Peyer's patch (tissue), 4 donors: ENCODE results near the gene BCAN. TPM values are rescaled to one million over a fixed set of nuclear protein-coding genes. Genes with fewer than 3 reads are reported as not detected.

ENCODE experiments used
- DNase-seq, 3 donors: peaks; one replicate each; pipeline ENCODE4 v3.0.0-alpha.2; 2017 to 2019
- H3K27ac ChIP-seq, 4 donors: fragments of 200-600 bp; sonication (generic); one replicate each; pipeline ENCODE4 v1.5.1; 2016 to 2019
- H3K27me3 ChIP-seq, 2 donors: fragments of 200-600 bp; sonication (generic); one replicate each; pipeline ENCODE4 v1.5.1; 2019
- H3K36me3 ChIP-seq, 3 donors: fragments of 200-600 bp; sonication (generic); one replicate each; pipeline ENCODE4 v1.5.1; 2016 to 2019
- H3K4me1 ChIP-seq, 4 donors: fragments of 200-600 bp; sonication (generic); one replicate each; pipeline ENCODE4 v1.5.1; 2016 to 2019
- H3K4me3 ChIP-seq, 4 donors: fragments of 200-600 bp; sonication (generic); 1 replicate in 3 of 4; 2 replicates in 1 of 4; pipeline ENCODE4 v1.5.1; 2016 to 2019; ENCODE audit warnings: mild to moderate bottlenecking in 1 of 4
- H3K9me3 ChIP-seq, 4 donors: fragments of 200-600 bp; sonication (generic); one replicate each; pipeline ENCODE4 v1.5.1; 2016 to 2019; ENCODE audit warnings: mild to moderate bottlenecking in 1 of 4
- CTCF ChIP-seq, 6 experiments: fragments of 450-650 bp in 4 of 6; fragments of 200-600 bp in 2 of 6; sonication (generic) in 1 of 6; IDR thresholded peaks; one replicate each; pipeline ENCODE4 v1.5.1; 2017 to 2019; ENCODE audit warnings: antibody characterized with exemption in 6 of 6, mild to moderate bottlenecking in 3 of 6, moderate library complexity in 1 of 6
- POLR2A ChIP-seq, 2 donors: fragments of 450-650 bp; IDR thresholded peaks; one replicate each; pipeline ENCODE4 v1.5.1; 2017; ENCODE audit warnings: antibody characterized with exemption in 2 of 2, mild to moderate bottlenecking in 2 of 2, moderate library complexity in 2 of 2
- total RNA-seq, 4 donors: library from RNA; depleted of rRNA; stranded (reverse); fragments of >200 nt; gene quantifications; one replicate each; pipeline ENCODE4 v1.1.0, GENCODE V29; 2016

The BCAN gene
- total RNA-seq, 4 donors from 2014 or later = 0.28 to 1.3 TPM; not detected in 2

DNA sequence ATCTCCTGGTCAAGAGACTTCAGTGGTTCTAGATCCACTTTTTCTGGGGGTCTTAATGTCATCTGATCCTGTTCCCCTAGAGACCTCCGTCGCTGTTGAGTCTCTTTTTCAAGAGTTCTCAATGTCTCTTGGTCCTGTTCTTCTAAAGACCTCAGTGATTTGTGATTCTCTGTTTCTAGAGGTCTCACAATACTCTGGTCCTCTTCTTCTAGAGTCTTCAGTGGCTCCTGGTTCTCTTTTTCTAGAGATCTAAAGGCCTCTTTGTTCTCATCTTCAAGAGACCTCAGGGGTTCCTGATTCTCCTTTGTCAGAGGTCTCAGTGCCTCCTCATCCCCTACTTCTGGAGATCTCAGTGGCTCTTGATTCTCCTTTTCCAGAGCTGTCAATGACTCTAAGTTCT lies 29.9 kb downstream of the BCAN start:
- Histone ChIP-seq H3K4me1 (peaks cover 0 to 52% (median 2%) of the 10 kb centered on the region in 4 donors), H3K9me3 (no peaks in the 10 kb centered on the region), H3K36me3 (no peaks in the 10 kb centered on the region), H3K4me3 (no peak overlapping the region), H3K27ac (no peak overlapping the region), H3K27me3 (peaks cover 0 to 6% of the 10 kb centered on the region in 2 donors)
- TF ChIP-seq POLR2A (IDR thresholded peaks at IDR 0.05) (no peak), CTCF (IDR thresholded peaks at IDR 0.05) (no peak)
- no peak for DNase-seq

GRCh38 chr1:156673387-156674121 lies 31.6 kb downstream of the BCAN start:
- DNase-seq = no peak
- Histone ChIP-seq H3K36me3 (no peaks in the 10 kb centered on the region), H3K4me3 (no peak overlapping the region), H3K4me1 (peaks cover 0 to 48% (median 8%) of the 10 kb centered on the region in 4 donors), H3K9me3 (no peaks in the 10 kb centered on the region), H3K27ac (peak overlapping the region in 1 of 4 donors; percentile 44), H3K27me3 (peaks cover 0 to 12% of the 10 kb centered on the region in 2 donors)
- no peak for TF ChIP-seq POLR2A (IDR thresholded peaks at IDR 0.05)
- TF ChIP-seq CTCF (IDR thresholded peaks at IDR 0.05) = no peak

DNA sequence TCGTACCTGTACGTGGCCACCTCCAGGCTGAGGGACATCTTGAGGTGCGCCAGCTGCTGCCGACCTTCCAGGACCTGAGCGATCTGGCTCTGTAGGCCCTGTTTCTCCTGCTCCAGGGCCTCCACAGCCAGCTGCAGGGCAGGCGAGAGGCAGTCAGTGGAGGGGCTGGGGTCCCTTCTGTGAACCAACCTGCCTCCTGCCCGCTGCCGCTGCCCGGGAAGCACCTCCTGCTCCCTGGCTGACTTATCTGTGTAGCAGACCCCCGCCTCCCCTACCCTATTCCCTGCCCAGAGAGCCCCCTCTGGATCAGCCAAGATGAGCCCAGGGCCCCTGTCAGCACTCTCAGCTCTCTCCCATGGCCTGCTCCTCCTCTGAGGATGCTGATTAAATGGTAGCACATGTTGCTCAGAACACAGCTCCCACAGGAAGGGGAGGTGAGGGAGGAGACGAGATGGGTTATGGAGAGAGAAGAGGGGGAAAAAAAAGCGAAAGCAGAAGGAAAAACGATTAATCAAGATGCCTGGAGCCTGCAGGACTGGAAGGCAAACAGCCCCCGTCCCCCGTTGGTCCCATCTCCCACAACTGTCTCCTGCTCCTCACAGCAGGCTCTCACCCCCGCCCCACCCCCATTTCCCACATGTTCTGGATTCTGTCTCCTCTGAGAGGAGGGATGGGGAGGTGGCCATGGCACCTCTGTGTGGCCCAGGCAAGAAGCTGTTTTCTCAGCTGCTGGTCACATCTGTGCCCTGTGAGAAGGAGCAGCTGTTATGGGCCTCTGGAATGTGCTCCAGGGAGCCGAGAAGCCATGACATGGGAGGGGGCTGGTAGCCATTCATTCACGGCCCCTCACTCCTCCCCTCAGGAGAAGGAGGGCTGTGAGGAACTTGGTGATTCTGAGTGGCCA lies 33.5 kb downstream of the BCAN start:
- Histone ChIP-seq H3K36me3 (no peaks in the 10 kb centered on the region), H3K4me1 (peaks cover 0 to 40% (median 8%) of the 10 kb centered on the region in 4 donors), H3K27ac (peak overlapping the region in 2 of 4 donors; percentile 8 to 61), H3K4me3 (peak overlapping the region in 3 of 4 donors; percentile 16 to 46 (median 18)), H3K9me3 (no peaks in the 10 kb centered on the region), H3K27me3 (peaks cover 0 to 12% of the 10 kb centered on the region in 2 donors)
- no peak for DNase-seq
- no peak for TF ChIP-seq POLR2A (IDR thresholded peaks at IDR 0.05)
- no peak for TF ChIP-seq CTCF (IDR thresholded peaks at IDR 0.05)

DNA sequence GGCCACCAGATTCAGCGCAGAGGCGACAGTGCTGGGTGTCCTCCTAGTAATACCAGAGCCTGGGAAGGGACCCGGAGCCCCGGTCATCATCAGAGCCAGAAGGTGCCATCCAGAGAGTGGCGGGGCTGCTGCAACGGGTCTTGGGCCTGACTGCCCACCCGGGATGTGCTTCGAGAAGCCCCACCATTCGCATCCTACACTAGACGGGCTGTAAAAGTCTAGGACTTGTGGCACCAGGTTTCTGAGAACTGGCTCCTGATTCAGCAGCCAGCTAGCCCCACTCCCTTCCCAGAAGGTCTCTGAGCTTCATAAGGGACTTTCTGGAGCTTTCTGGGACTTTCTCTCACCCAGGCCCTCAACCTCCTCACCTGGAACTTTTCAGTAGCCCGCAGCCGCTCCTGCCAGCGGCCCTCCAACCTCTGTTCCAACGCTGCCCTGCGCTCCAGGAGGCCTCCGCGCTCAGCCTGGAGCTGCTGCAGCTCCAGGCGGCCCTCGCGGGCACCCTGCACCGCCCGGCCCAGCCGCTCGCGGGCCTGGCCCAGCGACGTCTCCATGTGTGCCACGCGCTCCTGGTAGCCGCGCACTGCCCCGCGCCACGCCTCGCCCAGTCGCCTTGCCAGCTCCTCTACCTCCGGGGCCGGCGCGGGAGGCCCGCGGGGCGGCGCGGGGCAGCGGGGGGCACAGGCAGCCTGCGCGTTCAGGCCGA lies 34.4 kb downstream of the BCAN start:
- Histone ChIP-seq H3K27ac (peak overlapping the region in 3 of 4 donors; percentile 36 to 61 (median 61)), H3K9me3 (no peaks in the 10 kb centered on the region), H3K4me1 (peaks cover 0 to 40% (median 8%) of the 10 kb centered on the region in 4 donors), H3K27me3 (peaks cover 0 to 12% of the 10 kb centered on the region in 2 donors), H3K36me3 (no peaks in the 10 kb centered on the region), H3K4me3 (peak overlapping the region; percentile 18 to 48 (median 36))
- DNase-seq = no peak
- TF ChIP-seq CTCF (IDR thresholded peaks at IDR 0.05) (no peak), POLR2A (IDR thresholded peaks at IDR 0.05) (no peak)
